ENCODE results near the gene LRRC3C. TPM values are rescaled to one million over a fixed set of nuclear protein-coding genes. Genes with fewer than 3 reads are reported as not detected.

Gene LRRC3C
- total and polyA plus RNA-seq, 4 donors: not detected

DNA sequence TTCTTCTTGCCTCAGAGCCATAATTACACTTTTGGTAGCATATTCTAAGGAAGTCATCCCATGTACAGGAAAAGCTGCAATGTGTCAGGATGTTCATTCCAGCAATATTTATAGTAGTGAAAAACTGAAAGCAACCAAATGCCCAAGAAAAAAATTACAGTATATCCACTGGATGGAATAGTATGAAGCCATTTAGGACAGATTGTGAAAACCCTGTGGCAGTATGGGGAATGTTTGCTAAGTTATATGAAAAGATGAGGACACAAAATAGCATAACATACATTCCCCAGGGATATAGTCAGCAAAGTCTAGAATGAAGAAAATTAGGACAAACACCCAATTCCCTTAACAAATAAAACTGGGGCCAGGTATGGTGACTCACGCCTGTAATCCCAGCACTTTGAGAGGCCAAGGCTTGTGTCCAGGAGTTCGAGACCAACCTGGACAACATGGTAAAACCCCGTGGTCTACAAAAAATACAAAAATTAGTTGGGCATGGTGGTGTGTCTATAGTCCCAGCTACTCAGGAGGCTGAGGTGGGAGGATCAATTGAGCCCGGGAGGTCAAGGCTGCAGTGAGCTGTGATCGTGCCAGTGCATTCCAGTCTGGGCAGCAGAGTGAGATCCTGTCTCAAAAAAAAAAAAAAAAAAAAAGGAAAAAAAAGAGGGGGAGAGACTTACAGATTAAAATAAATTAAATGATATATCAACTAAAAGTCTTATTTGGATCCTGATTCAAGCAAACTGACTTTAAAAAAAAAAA is 2.3 kb downstream of the LRRC3C start:
- TF ChIP-seq, protein P1, sequence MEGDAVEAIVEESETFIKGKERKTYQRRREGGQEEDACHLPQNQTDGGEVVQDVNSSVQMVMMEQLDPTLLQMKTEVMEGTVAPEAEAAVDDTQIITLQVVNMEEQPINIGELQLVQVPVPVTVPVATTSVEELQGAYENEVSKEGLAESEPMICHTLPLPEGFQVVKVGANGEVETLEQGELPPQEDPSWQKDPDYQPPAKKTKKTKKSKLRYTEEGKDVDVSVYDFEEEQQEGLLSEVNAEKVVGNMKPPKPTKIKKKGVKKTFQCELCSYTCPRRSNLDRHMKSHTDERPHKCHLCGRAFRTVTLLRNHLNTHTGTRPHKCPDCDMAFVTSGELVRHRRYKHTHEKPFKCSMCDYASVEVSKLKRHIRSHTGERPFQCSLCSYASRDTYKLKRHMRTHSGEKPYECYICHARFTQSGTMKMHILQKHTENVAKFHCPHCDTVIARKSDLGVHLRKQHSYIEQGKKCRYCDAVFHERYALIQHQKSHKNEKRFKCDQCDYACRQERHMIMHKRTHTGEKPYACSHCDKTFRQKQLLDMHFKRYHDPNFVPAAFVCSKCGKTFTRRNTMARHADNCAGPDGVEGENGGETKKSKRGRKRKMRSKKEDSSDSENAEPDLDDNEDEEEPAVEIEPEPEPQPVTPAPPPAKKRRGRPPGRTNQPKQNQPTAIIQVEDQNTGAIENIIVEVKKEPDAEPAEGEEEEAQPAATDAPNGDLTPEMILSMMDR (IDR thresholded peaks at IDR 0.05; ENCODE audit: control extremely low read depth, extremely low read depth): no peak
- Histone ChIP-seq H3K9me3 (ENCODE audit: control insufficient read depth in 4 of 4, insufficient read depth in 3 of 4, low read length in 3 of 4) (no peaks in the 10 kb centered on the region), H3K27me3 (ENCODE audit: control insufficient read depth in 3 of 3, insufficient read depth in 3 of 3, low read length in 2 of 3) (no peaks in the 10 kb centered on the region), H3K4me3 (no peak overlapping the region), H3K9ac (ENCODE audit: insufficient read depth in 1 of 2, low read length in 2 of 2) (peak overlapping the region in 1 of 2 donors; percentile 26), H3K4me1 (ENCODE audit: control insufficient read depth in 5 of 5, insufficient read depth in 5 of 5, low read length in 5 of 5) (peaks cover 0 to 36% (median 8%) of the 10 kb centered on the region in 5 donors), H3K27ac (ENCODE audit: low read depth in 1 of 2, low read length in 1 of 2) (peak overlapping the region in 1 of 2 donors; percentile 87), H3K36me3 (ENCODE audit: control insufficient read depth in 4 of 4, insufficient read depth in 4 of 4, low read length in 4 of 4) (peaks cover 0 to 4% (median 0%) of the 10 kb centered on the region in 4 donors)
- 79 to 94% methylated on average over 5 of the region's 5 CpGs for WGBS, 2 donors
- ATAC-seq (ENCODE audit: insufficient read depth, low FRiP score) (no peak), DNase-seq (no peak)

DNA sequence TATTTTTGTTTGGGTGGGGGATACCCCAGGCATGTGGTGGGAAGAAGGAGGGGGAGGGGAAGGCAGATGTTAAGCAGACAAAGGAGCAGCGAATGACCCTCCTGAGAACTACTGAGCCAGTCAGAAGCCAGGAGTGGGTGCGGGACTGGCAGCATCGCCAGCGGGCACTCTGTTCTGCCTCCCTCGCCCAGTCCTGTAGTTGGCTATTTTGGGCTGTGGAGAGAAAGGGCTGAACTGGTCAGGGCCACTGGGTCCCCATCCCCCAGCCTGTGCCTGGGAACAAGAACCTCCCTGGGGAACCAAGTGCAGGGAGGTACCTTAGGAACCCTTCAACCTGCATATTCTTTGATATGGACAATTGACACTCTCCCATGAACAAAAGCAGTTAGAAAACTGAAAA is 6.4 kb downstream of the LRRC3C start:
- no peak for DNase-seq
- peaks cover 0 to 5% (median 0%) of the 10 kb centered on the region in 5 donors for H3K4me1 ChIP-seq (ENCODE audit: control insufficient read depth in 5 of 5, insufficient read depth in 5 of 5, low read length in 5 of 5)
- no peaks in the 10 kb centered on the region for H3K27me3 ChIP-seq (ENCODE audit: control insufficient read depth in 3 of 3, insufficient read depth in 3 of 3, low read length in 2 of 3)
- no peak for ATAC-seq (ENCODE audit: insufficient read depth, low FRiP score)
- TF ChIP-seq, protein P1 (IDR thresholded peaks at IDR 0.05; ENCODE audit: control extremely low read depth, extremely low read depth): no peak
- H3K4me3 ChIP-seq: no peak overlapping the region
- H3K36me3 ChIP-seq (ENCODE audit: control insufficient read depth in 4 of 4, insufficient read depth in 4 of 4, low read length in 4 of 4): no peaks in the 10 kb centered on the region
- 89 to 96% methylated on average over 5 of the region's 5 CpGs for WGBS, 2 donors
- peak overlapping the region in 1 of 2 donors; percentile 2 for H3K27ac ChIP-seq (ENCODE audit: low read depth in 1 of 2, low read length in 1 of 2)
- H3K9me3 ChIP-seq (ENCODE audit: control insufficient read depth in 4 of 4, insufficient read depth in 3 of 4, low read length in 3 of 4): no peaks in the 10 kb centered on the region
- H3K9ac ChIP-seq (ENCODE audit: insufficient read depth in 1 of 2, low read length in 2 of 2): no peak overlapping the region

DNA sequence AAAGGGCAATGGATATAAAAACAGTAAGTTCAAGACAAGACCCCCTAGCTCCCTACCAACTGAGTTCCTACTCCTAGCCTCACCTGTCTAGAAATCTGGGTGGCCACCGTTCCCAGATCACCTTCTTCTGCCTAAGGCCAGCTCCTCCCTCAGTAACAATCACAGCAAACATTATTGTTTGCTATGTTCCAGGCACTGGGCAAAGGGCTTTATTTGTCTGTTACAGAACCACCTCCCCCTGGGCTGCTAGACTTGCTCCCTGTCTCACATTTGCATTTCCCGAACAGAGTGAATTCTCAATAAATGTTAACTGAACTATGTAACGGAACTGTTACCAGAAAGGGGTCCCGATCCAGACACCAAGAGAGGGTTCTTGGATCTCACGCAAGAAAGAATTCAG is 6.8 kb downstream of the LRRC3C start:
- H3K4me3 ChIP-seq: no peak overlapping the region
- H3K27ac ChIP-seq (ENCODE audit: low read depth in 1 of 2, low read length in 1 of 2): peak overlapping the region in 1 of 2 donors; percentile 2
- H3K4me1 ChIP-seq (ENCODE audit: control insufficient read depth in 5 of 5, insufficient read depth in 5 of 5, low read length in 5 of 5): peaks cover 0 to 3% (median 0%) of the 10 kb centered on the region in 5 donors
- ATAC-seq (ENCODE audit: insufficient read depth, low FRiP score): no peak
- H3K36me3 ChIP-seq (ENCODE audit: control insufficient read depth in 4 of 4, insufficient read depth in 4 of 4, low read length in 4 of 4): no peaks in the 10 kb centered on the region
- H3K27me3 ChIP-seq (ENCODE audit: control insufficient read depth in 3 of 3, insufficient read depth in 3 of 3, low read length in 2 of 3): no peaks in the 10 kb centered on the region
- TF ChIP-seq, protein P1 (IDR thresholded peaks at IDR 0.05; ENCODE audit: control extremely low read depth, extremely low read depth): no peak
- DNase-seq: no peak
- WGBS, 2 donors: 81 to 89% methylated on average over 5 of the region's 5 CpGs
- H3K9me3 ChIP-seq (ENCODE audit: control insufficient read depth in 4 of 4, insufficient read depth in 3 of 4, low read length in 3 of 4): no peaks in the 10 kb centered on the region
- no peak overlapping the region for H3K9ac ChIP-seq (ENCODE audit: insufficient read depth in 1 of 2, low read length in 2 of 2)

Measured in lung (tissue), 12 donors.